ENCODE results near the gene CTIF.

The CTIF gene

DNA sequence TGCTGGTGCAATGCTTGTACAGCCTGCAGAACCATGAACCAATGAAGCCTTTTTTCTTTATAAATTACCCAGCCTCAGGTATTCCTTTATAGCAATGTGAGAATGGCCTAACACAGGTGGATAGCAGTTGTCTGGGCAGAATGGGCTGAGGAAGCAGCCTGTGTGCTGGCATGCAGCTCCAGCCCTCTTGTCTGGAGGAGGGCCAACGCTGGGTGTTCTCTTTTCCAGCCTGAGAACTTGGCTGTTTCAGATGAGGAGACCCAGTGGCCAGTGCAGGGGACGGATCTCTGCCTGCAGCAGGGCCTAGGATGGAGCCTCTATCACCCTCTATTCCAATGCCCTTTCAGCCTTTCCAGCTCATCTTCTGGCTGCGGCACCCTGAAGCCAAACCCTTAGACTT lies 58.8 kb downstream of the CTIF start:
- Histone ChIP-seq H3K4me3 (ENCODE audit: low read length) (no peak overlapping the region), H3K27ac (ENCODE audit: low read length) (no peak overlapping the region), H3K36me3 (ENCODE audit: insufficient read depth, low read depth, low read length) (no peaks in the 10 kb centered on the region), H3K27me3 (ENCODE audit: insufficient read depth, low read length) (no peaks in the 10 kb centered on the region), H3K4me1 (ENCODE audit: insufficient read depth, low read length) (no peaks in the 10 kb centered on the region), H3K9ac (ENCODE audit: low read depth, low read length) (no peak overlapping the region), H3K9me3 (ENCODE audit: insufficient read depth, low read depth, low read length) (no peaks in the 10 kb centered on the region)

DNA sequence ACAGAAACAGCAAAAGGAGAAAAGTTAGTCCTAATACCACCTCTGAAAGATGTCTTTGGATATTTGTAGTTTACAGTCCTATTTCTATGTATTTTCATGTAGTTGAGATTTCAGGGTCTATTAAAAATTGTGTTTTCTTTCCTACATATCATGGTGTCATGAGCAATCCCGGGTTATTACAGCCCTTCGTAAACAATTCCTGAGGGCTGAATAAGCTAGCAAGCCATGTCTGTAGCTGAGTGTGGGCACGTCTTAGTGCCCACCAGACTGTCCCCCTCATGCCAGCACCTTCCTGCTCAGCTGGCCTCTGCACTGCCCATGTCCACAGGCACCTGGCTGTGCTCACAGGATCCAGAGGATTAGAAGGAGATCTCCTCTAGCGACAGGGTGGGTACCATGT lies 60.6 kb downstream of the CTIF start:
- Histone ChIP-seq H3K27ac (ENCODE audit: low read length) (no peak overlapping the region), H3K27me3 (ENCODE audit: insufficient read depth, low read length) (no peaks in the 10 kb centered on the region), H3K4me1 (ENCODE audit: insufficient read depth, low read length) (no peaks in the 10 kb centered on the region), H3K36me3 (ENCODE audit: insufficient read depth, low read depth, low read length) (no peaks in the 10 kb centered on the region), H3K9ac (ENCODE audit: low read depth, low read length) (no peak overlapping the region), H3K4me3 (ENCODE audit: low read length) (no peak overlapping the region), H3K9me3 (ENCODE audit: insufficient read depth, low read depth, low read length) (no peaks in the 10 kb centered on the region)

DNA sequence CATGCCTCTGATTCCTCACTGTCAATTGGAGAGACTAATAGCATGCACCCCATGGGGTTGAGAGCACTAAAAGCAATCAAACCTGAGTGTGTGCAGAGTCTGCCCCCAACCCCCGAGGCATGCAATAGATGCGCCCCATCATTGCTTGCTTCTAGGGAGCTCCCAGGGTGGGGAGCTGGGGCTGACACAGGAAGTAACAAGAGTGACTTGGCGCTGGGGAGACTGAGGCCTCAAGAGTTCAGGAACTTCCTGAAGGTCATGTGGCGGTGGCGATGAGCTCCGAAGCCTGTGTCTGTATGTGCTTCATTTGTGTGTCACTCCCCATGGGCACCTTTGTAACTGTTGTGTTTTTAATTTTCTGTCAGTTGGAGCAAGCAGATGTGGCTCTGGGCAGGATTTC lies 61.2 kb downstream of the CTIF start:
- Histone ChIP-seq H3K4me1 (ENCODE audit: insufficient read depth, low read length) (no peaks in the 10 kb centered on the region), H3K9me3 (ENCODE audit: insufficient read depth, low read depth, low read length) (no peaks in the 10 kb centered on the region), H3K27ac (ENCODE audit: low read length) (no peak overlapping the region)

DNA sequence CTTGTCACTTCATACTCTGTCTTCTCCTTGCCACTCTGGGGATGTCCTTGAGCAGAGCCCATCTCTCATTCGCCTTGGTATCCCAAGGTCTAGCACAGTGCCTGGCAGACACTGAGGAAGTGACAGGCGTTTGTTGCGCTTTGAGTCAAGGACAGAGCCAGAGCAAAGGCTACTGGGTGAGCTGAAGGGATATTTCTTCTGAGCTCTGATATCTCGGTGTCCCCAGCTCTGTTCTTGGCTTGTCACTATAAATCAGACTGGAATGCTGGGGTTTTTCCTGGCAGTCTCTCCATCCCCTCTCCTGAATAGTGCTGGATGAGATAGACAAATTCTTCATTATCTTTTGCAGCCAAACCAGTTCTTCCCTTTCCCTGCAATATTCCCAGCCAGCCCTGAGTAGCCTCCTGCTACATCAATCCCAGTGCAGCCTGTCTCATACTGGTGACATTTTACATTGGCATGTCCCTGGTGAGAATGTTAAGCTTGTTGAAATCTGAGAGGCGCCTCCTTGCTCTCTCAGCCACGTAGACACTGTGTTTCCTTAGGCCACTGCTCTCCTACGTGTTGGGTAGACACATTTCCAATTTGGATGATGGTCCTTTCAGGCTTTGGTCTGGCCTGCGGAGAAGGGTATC lies 61.7 kb downstream of the CTIF start:
- H3K9ac ChIP-seq (ENCODE audit: low read depth, low read length), result 0 out of 2 replicates have a peak overlapping the region, but pooled peaks have one; percentile 4
- H3K36me3 ChIP-seq (ENCODE audit: insufficient read depth, low read depth, low read length), result no peaks in the 10 kb centered on the region
- H3K27ac ChIP-seq (ENCODE audit: low read length), result no peak overlapping the region
- H3K4me3 ChIP-seq (ENCODE audit: low read length), result no peak overlapping the region
- H3K9me3 ChIP-seq (ENCODE audit: insufficient read depth, low read depth, low read length), result no peaks in the 10 kb centered on the region
- no peaks in the 10 kb centered on the region for H3K27me3 ChIP-seq (ENCODE audit: insufficient read depth, low read length)
- no peaks in the 10 kb centered on the region; the same call in 1 of the 2 replicates for H3K4me1 ChIP-seq (ENCODE audit: insufficient read depth, low read length)

More for the DNA sequence above, 61.2 kb downstream of the CTIF start:
- Histone ChIP-seq H3K9ac (ENCODE audit: low read depth, low read length) (no peak overlapping the region), H3K4me3 (ENCODE audit: low read length) (no peak overlapping the region), H3K27me3 (ENCODE audit: insufficient read depth, low read length) (no peaks in the 10 kb centered on the region), H3K36me3 (ENCODE audit: insufficient read depth, low read depth, low read length) (no peaks in the 10 kb centered on the region)

DNA sequence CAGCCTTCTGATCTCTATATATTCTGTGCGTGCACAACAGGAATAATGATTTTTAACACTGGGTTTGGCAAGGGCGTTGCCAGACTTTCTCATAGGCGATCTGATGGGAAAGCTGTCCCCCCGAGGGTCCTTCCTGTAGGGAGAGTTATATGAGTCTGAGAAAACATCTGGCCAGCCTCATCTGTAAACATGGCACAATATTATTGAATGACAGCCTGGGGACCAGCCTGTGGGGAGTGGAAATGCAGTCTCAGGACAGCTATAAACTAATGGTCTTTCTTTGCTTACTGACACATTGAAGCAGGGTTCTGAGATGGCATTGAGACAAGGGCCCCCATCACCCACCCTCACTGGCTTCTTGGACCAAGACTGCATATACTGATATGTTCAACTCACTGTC lies 62.5 kb downstream of the CTIF start:
- Histone ChIP-seq H3K36me3 (ENCODE audit: insufficient read depth, low read depth, low read length) (no peaks in the 10 kb centered on the region), H3K27ac (ENCODE audit: low read length) (no peak overlapping the region), H3K27me3 (ENCODE audit: insufficient read depth, low read length) (no peaks in the 10 kb centered on the region), H3K4me1 (ENCODE audit: insufficient read depth, low read length) (no peaks in the 10 kb centered on the region; the same call in 1 of the 2 replicates), H3K9me3 (ENCODE audit: insufficient read depth, low read depth, low read length) (no peaks in the 10 kb centered on the region), H3K9ac (ENCODE audit: low read depth, low read length) (no peak overlapping the region), H3K4me3 (ENCODE audit: low read length) (no peak overlapping the region)

DNA sequence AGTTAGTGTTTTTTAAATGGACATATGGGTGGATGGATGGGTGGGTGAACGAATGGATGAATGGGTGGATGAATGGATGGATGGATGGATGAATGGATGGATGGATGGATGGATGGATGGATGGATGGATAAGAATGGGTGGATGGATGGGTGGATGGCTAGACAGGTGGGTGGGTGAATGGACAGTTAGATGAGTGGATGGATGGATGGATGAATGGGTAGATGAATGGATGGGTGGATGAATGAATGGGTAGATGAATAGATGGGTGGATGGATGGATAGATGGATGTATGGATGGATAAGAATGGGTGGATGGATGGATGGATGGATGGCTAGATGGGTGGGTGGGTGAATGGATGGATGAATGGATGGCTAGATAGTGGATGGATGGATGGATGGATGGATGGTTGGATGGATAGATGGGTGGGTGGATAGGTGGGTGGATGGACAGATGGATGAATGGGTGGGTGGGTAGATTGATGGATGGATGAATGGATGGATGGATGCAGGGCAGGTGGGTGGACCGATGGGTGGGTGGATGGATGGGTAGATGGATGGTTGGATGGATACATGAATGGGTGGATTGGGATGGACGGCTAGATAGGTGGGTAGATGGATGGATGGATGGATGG lies 64.0 kb downstream of the CTIF start:
- Histone ChIP-seq H3K27ac (ENCODE audit: low read length) (no peak overlapping the region), H3K4me1 (ENCODE audit: insufficient read depth, low read length) (no peaks in the 10 kb centered on the region; the same call in 1 of the 2 replicates), H3K9me3 (ENCODE audit: insufficient read depth, low read depth, low read length) (no peaks in the 10 kb centered on the region), H3K4me3 (ENCODE audit: low read length) (no peak overlapping the region), H3K9ac (ENCODE audit: low read depth, low read length) (no peak overlapping the region), H3K27me3 (ENCODE audit: insufficient read depth, low read length) (no peaks in the 10 kb centered on the region), H3K36me3 (ENCODE audit: insufficient read depth, low read depth, low read length) (no peaks in the 10 kb centered on the region)

DNA sequence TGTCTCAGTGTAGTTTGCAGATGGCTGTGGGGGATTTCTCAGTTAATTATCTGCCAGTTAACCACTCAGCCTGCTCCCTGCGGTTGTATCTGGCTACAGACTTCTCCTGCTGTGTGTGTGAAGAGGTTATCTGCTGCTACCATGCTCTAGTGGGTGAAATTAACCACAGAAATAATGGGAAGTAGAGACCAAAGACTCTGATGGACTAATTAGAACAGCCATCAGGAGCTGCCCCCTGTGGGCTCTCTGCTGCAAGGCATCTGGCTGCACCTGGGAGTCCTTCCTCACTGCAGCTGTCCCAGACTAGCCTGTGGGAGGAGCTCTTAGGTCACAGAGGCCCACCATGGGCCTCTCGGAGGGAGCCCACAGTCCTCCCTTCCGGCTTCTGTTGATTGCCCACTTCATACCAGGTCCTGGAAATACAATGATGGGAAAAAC lies 66.6 kb downstream of the CTIF start:
- Histone ChIP-seq H3K36me3 (ENCODE audit: insufficient read depth, low read depth, low read length) (no peaks in the 10 kb centered on the region), H3K9me3 (ENCODE audit: insufficient read depth, low read depth, low read length) (no peaks in the 10 kb centered on the region), H3K4me3 (ENCODE audit: low read length) (no peak overlapping the region), H3K27me3 (ENCODE audit: insufficient read depth, low read length) (no peaks in the 10 kb centered on the region), H3K4me1 (ENCODE audit: insufficient read depth, low read length) (no peaks in the 10 kb centered on the region; the same call in 1 of the 2 replicates), H3K27ac (ENCODE audit: low read length) (no peak overlapping the region), H3K9ac (ENCODE audit: low read depth, low read length) (no peak overlapping the region)

DNA sequence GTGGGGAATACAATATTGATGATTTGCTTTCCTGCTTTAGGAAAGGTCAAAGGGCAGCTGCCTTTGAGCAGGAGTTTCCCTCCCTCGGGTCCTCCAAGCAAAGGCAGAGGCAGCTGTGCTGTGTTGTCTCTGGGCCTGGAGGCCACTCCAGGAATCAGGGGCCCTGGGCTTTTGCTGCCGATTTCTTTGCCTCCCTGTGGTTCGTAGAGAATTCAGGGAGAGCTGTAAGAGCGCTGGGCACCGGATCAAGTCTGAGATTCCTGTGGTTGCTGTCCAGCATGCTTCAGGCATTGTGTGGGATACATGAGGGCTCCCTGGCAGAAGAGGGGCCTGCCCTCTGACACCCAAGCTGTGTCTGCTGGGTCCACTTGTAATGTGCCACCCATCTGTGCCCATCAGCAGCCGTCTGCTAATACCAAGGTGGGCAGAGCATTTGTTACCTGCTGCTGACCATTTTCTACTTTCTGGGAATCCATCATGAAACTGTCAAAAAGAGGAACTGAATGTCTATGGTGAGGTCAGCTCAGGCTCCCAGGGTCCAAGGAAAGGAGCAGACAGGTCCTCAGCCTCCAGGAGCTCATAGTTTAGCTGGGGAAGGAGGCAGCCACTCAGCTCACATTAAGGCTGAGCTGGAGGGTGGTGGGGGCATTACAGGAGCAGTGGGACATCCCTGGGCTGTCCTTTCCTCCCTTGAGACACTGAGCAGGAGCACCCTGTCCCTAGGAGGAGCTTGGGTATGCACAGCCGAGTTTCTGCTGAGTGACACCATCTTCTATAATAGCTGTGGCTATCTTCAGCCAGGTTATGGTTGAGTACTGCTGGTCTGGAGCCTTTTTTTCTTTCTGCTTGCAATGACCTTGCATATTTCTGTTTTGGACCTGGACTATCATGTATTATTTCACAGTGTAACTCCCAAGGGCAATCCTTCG lies 68.5 kb downstream of the CTIF start:
- Histone ChIP-seq H3K27ac (ENCODE audit: low read length) (no peak overlapping the region), H3K4me1 (ENCODE audit: insufficient read depth, low read length) (no peaks in the 10 kb centered on the region; the same call in 1 of the 2 replicates), H3K27me3 (ENCODE audit: insufficient read depth, low read length) (no peaks in the 10 kb centered on the region), H3K9ac (ENCODE audit: low read depth, low read length) (no peak overlapping the region), H3K4me3 (ENCODE audit: low read length) (no peak overlapping the region), H3K9me3 (ENCODE audit: insufficient read depth, low read depth, low read length) (no peaks in the 10 kb centered on the region), H3K36me3 (ENCODE audit: insufficient read depth, low read depth, low read length) (no peaks in the 10 kb centered on the region)

DNA sequence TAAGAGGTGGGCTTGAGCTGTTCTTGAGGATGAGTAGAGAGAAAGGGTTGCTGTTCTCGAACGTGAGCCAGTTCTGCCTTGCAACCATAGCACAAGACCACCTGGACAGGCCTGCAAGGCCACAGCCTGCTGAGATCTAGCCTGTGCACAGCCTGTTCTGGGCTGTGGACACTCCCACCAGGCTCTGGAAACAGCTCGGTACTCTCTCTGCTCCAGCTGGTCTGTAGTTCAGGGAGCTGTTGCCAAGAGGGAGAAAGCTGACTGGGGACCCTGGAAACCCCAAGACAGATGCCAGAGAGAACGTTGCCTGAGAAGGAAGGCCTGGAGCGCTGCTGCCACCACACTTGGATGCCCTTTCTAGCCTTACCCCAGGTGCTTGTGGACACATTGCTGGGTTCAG lies 69.8 kb downstream of the CTIF start:
- no peak overlapping the region for H3K9ac ChIP-seq (ENCODE audit: low read depth, low read length)
- H3K4me1 ChIP-seq (ENCODE audit: insufficient read depth, low read length), result peaks cover 3% of the 10 kb centered on the region; the same call in 1 of the 2 replicates
- H3K27ac ChIP-seq (ENCODE audit: low read length), result no peak overlapping the region
- no peak overlapping the region for H3K4me3 ChIP-seq (ENCODE audit: low read length)
- H3K36me3 ChIP-seq (ENCODE audit: insufficient read depth, low read depth, low read length), result no peaks in the 10 kb centered on the region
- no peaks in the 10 kb centered on the region for H3K27me3 ChIP-seq (ENCODE audit: insufficient read depth, low read length)
- H3K9me3 ChIP-seq (ENCODE audit: insufficient read depth, low read depth, low read length), result no peaks in the 10 kb centered on the region

DNA sequence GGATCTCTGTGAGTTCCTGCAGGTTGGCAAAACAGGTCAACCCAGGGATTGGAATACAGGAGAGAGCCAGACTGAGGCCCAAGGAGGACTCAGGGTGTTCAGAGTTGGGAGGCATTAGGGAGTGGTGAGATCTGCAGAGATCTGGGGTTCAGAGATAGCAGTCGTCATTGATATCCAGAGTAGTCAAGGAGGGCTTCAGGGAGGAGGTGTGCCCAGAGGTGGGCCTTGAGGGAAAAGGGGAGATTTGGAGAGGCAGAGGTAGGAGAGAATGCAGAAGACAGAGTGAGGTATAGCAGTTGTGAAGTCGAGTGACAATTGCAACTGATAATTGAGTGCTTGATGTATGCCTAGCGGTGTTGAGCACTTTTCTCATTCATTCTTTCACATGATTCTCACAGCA lies 70.3 kb downstream of the CTIF start:
- H3K4me1 ChIP-seq (ENCODE audit: insufficient read depth, low read length), result peaks cover 3% of the 10 kb centered on the region; the same call in 1 of the 2 replicates
- no peak overlapping the region for H3K9ac ChIP-seq (ENCODE audit: low read depth, low read length)
- H3K9me3 ChIP-seq (ENCODE audit: insufficient read depth, low read depth, low read length), result no peaks in the 10 kb centered on the region
- H3K27ac ChIP-seq (ENCODE audit: low read length), result no peak overlapping the region
- H3K4me3 ChIP-seq (ENCODE audit: low read length), result no peak overlapping the region
- no peaks in the 10 kb centered on the region for H3K27me3 ChIP-seq (ENCODE audit: insufficient read depth, low read length)
- no peaks in the 10 kb centered on the region for H3K36me3 ChIP-seq (ENCODE audit: insufficient read depth, low read depth, low read length)

DNA sequence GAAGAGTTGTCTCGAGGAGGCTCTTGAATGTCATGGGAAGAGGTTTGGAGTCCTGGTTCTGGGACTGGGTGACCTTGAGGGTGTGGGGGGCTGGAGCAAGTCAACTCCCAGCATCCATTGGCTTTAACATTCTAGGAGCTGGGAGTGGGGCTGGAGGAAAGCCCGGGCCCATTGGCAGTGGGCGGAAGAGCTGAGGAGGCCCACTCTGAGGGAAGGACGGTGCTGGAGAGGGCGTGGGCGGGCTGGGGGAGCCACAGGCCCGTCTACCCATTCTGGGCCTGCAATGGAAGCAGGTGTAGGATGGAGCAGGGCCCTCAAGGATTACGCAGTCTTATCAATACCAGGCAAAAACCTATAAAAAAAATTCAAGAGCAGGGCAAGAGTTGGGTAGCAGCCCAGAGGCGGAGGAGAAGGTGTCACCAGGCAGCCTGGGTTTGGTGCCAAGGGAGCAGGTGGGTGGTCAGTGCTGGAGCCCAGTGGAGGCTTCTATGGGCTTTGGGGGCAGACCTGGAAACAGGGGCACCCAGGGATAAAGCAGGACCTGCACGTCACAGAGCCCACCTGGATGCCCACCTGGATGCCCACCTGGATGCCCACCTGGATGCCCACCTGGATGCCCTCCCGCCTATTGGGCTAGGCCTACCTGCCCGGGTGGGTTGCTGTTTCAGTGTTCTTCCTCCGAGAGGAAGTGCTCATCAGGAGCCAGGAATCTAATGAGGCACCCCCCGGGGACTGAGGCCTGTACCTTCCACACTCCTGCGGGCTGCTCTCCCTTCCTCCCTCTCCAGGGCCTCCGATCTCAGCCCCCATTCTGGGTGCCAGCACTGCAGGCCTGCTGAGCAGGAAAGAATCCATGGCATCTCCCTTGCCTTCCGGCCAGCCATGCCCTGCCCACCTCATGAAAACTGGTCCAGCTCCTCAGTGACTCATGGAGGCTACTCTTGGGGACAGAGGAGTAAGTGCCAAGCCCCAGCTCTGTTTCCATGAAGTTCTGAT lies 71.3 kb downstream of the CTIF start:
- peaks cover 3% of the 10 kb centered on the region; the same call in 1 of the 2 replicates for H3K4me1 ChIP-seq (ENCODE audit: insufficient read depth, low read length)
- no peak overlapping the region for H3K27ac ChIP-seq (ENCODE audit: low read length)

More for the DNA sequence above, 71.3 kb downstream of the CTIF start:
- Histone ChIP-seq H3K9ac (ENCODE audit: low read depth, low read length) (no peak overlapping the region), H3K9me3 (ENCODE audit: insufficient read depth, low read depth, low read length) (no peaks in the 10 kb centered on the region), H3K36me3 (ENCODE audit: insufficient read depth, low read depth, low read length) (no peaks in the 10 kb centered on the region), H3K27me3 (ENCODE audit: insufficient read depth, low read length) (no peaks in the 10 kb centered on the region), H3K4me3 (ENCODE audit: low read length) (no peak overlapping the region)

Measured in iPS-20b (cell line).